ENCODE data around the gene SCAMP3. TPM values are rescaled to one million over a fixed set of nuclear protein-coding genes. Genes with fewer than 3 reads are reported as not detected.

SCAMP3 gene
- total and polyA plus RNA-seq, 2 experiments from 2014 or later, result 50.5 to 52.5 TPM

- ATAC-seq, result no peak; the same call in 2 of the 3 replicates
- peak overlapping the region; percentile 44; the same call in 1 of the 2 replicates for H2AFZ ChIP-seq
Measured at GRCh38 chr1:155261493-155261851, 688 bp downstream of the SCAMP3 start.

More at GRCh38 chr1:155261493-155261851, 688 bp downstream of the SCAMP3 start:
- Histone ChIP-seq H3K4me2 (peak overlapping the region; percentile 84), H3K4me1 (ENCODE audit: insufficient read depth) (peaks cover 9% of the 10 kb centered on the region), H3K36me3 (ENCODE audit: insufficient read depth) (peaks cover 43% of the 10 kb centered on the region), H3K4me3 (peak overlapping the region; percentile 62), H3K79me2 (replicated peaks; ENCODE audit: insufficient read depth) (peaks cover 10% of the 10 kb centered on the region), H3K27me3 (ENCODE audit: insufficient read depth) (no peaks in the 10 kb centered on the region), H3F3A (replicated peaks; ENCODE audit: low read depth) (peaks cover 46% of the 10 kb centered on the region), H4K20me1 (replicated peaks; ENCODE audit: insufficient read depth) (0 out of 2 replicates have a peak, but pooled peaks cover 5% of the 10 kb centered on the region), H3K27ac (ENCODE audit: low read depth) (0 out of 2 replicates have a peak overlapping the region, but pooled peaks have one; percentile 55), H3K9me2 (ENCODE audit: insufficient read depth) (no peaks in the 10 kb centered on the region)
- Mint-ChIP-seq H3K27me3 (ENCODE audit: insufficient read depth, low read depth, poor library complexity) (peaks cover 18% of the 10 kb centered on the region), H3K4me1 (peaks cover 16% of the 10 kb centered on the region), H3K27ac (peak overlapping the region; percentile 97), H3K36me3 (ENCODE audit: low read depth) (peaks cover 62% of the 10 kb centered on the region), H3K9me3 (peaks cover 7% of the 10 kb centered on the region; the same call in 1 of the 3 replicates), H3K4me3 (peak overlapping the region; percentile 94)
- no peak for DNase-seq (ENCODE audit: low spot score)
- TF ChIP-seq EZH2phosphoT487 (IDR thresholded peaks at IDR 0.05; ENCODE audit: unreplicated experiment), result no peak
- TF ChIP-seq, protein P1, sequence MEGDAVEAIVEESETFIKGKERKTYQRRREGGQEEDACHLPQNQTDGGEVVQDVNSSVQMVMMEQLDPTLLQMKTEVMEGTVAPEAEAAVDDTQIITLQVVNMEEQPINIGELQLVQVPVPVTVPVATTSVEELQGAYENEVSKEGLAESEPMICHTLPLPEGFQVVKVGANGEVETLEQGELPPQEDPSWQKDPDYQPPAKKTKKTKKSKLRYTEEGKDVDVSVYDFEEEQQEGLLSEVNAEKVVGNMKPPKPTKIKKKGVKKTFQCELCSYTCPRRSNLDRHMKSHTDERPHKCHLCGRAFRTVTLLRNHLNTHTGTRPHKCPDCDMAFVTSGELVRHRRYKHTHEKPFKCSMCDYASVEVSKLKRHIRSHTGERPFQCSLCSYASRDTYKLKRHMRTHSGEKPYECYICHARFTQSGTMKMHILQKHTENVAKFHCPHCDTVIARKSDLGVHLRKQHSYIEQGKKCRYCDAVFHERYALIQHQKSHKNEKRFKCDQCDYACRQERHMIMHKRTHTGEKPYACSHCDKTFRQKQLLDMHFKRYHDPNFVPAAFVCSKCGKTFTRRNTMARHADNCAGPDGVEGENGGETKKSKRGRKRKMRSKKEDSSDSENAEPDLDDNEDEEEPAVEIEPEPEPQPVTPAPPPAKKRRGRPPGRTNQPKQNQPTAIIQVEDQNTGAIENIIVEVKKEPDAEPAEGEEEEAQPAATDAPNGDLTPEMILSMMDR (conservative IDR thresholded peaks at IDR 0.05; ENCODE audit: low read depth in 2 of 2), result peak; percentile 12 to 23; a peak in 1 of 4 replicates
- TF ChIP-seq, protein P2, sequence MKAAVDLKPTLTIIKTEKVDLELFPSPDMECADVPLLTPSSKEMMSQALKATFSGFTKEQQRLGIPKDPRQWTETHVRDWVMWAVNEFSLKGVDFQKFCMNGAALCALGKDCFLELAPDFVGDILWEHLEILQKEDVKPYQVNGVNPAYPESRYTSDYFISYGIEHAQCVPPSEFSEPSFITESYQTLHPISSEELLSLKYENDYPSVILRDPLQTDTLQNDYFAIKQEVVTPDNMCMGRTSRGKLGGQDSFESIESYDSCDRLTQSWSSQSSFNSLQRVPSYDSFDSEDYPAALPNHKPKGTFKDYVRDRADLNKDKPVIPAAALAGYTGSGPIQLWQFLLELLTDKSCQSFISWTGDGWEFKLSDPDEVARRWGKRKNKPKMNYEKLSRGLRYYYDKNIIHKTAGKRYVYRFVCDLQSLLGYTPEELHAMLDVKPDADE (IDR thresholded peaks at IDR 0.05), result no peak
- no peak for TF ChIP-seq ZNF462 (CRISPR knock-in tag; IDR thresholded peaks at IDR 0.05)
